GM12878 (cell line): ENCODE results near the gene POU3F3.

Experiments used
- BRCA1 ChIP-seq: IDR thresholded peaks from 2 replicates; pipeline ENCODE4 v1.6.1; 2011; ENCODE audit warnings: low read depth, low read length, improper control_type of control experiment
- FOS ChIP-seq: IDR thresholded peaks from 3 replicates; pipeline ENCODE4 v1.6.1; 2011; ENCODE audit warnings: borderline replicate concordance; ENCODE audit not compliant: insufficient read length; ENCODE audit errors: extremely low read depth
- RB1 ChIP-seq: fragments of 450-650 bp; formaldehyde crosslinking; IDR thresholded peaks from 2 replicates; pipeline ENCODE4 v1.6.1; 2017; ENCODE audit warnings: mild to moderate bottlenecking, borderline replicate concordance
- ZBTB11 ChIP-seq: fragments of 450-650 bp; formaldehyde crosslinking; IDR thresholded peaks from 2 replicates; pipeline ENCODE4 v1.5.0; 2022; ENCODE audit warnings: mild to moderate bottlenecking, missing genetic modification characterization

- no peak for TF ChIP-seq RB1
- no peak for TF ChIP-seq BRCA1
- no peak for TF ChIP-seq ZBTB11 (CRISPR knock-in tag)
- TF ChIP-seq FOS: no peak
Measured at GRCh38 chr2:104872866-104873688, 19.2 kb downstream of the POU3F3 start.
